ENCODE measurements around the gene SPO11. TPM values are rescaled to one million over a fixed set of nuclear protein-coding genes. Genes with fewer than 3 reads are reported as not detected.
A peak's percentile ranks its signal among the peaks of the same experiment; 100 is the strongest.

Gene SPO11
- total RNA-seq, 1 donor from 2014 or later, result not detected

DNA sequence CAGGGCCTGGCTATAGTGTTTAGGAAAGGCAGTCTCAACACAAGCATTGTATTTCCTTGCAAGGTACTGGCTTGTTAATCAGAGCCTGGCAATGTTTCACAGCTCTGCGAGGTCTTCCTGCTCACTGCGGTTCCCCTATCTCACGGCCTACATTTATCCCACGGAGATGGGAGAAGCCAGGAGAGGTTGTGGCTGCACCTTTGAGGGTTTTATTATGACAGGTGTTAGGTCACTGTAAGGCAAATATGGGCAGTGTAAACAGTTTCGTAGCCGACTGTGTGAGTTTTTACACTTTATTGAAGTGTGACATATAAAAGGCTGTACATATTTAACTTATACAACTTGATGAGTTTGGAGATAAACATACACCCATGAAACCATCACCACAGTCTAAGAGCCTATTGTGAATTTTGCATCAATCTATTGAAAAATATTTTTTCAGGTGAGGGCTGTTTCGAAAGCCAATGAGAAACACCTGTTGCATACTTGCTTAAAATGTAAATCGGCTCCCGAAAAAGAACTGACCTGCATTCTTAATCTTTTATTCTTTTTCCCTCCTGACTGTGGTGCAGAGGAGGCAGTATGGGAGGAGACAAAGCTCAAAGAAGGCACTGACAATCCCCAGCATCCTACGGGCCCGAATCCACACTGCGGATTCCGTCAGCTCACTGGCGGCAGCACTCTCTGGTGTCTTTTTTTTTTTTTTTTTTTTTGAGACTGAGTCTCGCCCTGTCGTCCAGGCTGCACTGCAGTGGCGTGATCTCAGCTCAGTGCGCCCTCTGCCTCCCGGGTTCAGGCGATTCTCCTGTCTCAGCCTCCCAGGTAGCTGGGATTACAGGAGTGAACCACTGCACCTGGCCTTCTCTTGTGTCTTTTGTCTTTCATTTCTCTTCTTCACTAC is 54.1 kb downstream of the SPO11 start:
- DNase-seq (ENCODE audit: missing footprints) (no peak), ATAC-seq (no peak)
- intact Hi-C loops (cut with DNase I), result no loop called here

DNA sequence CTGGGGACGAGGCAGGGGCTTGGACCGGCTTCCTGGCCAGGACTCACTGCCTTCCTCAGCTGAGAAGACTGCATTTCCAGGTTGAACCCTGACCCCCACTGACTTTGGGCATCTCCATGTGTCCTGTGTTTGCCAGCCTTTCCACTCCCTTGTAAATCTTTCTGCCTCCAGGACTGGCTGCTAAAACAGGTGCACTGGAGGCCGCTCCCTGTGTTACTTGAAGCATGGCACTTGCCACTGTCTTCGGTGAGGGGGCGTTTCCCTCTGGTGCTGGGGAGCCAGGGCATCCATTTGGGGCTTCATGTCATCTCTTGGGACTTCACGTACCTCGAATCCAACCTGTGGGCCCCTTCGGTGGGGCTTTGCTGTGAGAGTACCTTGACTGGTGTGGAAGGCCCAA is 54.9 kb downstream of the SPO11 start:
- intact Hi-C loops (cut with DNase I), result no loop called here
- ATAC-seq (no peak), DNase-seq (ENCODE audit: missing footprints) (peak; percentile 43)

DNA sequence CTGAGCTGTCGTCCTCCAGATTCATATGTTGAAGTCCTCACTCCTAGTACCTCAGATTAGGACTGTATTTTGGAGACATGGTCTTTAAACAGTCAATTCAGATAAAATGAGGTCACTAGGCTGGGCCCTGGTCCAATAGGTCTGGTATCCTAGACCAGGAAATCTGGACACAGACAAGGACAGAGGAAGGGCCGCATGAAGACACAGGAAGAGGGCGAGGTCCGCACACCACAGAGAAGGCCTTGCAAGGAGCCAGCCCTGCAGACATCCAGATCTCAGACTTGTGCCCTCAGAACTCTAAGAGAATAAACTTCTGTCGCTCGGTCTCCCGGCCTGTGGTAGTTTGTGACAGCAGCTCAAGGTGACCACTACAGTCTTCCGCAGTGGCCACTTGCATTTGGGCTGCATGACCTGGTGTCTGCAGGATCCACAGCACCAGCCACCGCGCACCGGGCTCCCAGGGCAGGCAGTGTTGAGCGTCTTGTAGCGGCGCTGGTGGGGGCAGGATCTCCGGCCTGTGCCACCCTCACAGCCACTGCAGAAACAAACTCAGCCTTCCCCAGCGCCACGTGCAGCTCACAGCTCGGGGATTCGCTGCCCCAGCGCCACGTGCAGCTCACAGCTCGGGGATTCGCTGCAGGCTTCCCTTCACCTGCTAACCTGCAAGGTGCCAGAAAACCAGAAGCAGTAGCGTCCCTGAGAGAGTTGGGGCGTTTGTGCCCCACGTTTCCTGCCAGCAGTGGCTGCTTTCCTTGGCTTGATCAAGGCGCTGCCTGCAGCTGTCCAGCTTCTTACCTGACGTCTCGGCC is 55.6 kb downstream of the SPO11 start:
- intact Hi-C loops (cut with DNase I), result no loop called here
- ATAC-seq, result no peak
- peak; percentile 76 for DNase-seq (ENCODE audit: missing footprints)

DNA sequence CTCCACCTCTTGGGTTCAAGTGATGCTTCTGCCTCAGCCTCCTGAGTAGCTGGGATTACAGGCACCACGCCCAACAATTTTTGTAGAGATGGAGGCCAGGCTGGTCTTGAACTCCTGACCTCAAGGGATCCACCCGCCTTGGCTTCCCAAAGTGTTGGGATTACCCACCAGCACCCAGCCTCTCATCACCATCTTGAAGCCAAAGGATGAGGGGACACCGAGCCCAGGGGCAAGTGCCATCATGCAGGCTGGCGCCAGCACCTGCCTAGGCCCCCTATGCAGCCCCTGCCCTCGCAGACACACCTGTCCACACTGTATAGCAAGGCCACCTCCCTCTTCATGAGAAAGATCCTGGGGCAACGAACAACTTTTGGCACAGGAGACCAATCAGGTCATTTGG is 56.3 kb downstream of the SPO11 start:
- no peak for ATAC-seq
- intact Hi-C loops (cut with DNase I), result no loop called here
- no peak for DNase-seq (ENCODE audit: missing footprints)

DNA sequence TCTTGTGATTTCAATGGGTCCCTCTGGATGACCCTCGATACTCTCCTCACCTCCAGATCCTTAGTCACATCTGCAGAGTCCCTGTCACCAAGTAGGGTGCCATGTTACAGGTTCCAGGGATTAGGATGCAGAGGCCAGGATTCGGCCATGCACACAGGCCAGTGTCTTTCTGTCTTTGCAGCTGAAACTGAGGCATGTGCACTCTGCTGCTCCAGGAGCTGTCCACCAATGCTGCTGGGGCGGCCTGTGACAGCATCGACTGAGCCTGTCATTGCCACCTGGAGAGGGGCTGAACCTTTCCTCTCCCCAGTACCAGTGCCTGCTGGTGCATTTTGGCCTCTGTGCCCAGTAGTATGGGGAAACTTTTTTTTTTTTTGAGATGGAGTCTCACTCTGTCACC is 57.2 kb downstream of the SPO11 start:
- DNase-seq (ENCODE audit: missing footprints) (peak; percentile 25), ATAC-seq (no peak)
- intact Hi-C loops (cut with DNase I), result no loop called here

DNA sequence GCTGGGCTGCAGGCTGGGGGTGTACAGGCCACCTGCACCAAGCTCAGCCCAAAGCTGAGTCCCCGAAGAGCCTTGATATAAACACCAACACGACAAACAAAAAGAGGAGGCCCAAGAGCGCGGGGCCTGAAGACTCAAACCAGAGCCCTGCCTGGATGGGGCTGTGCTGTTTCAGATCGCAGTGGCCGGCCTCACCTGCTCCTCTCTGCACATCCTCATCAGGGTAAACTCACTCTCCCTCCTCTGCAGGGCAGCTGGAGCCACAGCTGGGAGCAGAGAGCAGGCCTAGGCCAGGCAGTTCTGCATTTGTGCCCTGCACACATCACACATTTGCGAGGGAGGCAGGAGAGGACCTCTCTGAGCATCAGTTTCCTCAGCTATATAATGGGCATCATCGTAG is 57.9 kb downstream of the SPO11 start:
- intact Hi-C loops (cut with DNase I), result no loop called here
- ATAC-seq (no peak), DNase-seq (ENCODE audit: missing footprints) (peak; percentile 45)

DNA sequence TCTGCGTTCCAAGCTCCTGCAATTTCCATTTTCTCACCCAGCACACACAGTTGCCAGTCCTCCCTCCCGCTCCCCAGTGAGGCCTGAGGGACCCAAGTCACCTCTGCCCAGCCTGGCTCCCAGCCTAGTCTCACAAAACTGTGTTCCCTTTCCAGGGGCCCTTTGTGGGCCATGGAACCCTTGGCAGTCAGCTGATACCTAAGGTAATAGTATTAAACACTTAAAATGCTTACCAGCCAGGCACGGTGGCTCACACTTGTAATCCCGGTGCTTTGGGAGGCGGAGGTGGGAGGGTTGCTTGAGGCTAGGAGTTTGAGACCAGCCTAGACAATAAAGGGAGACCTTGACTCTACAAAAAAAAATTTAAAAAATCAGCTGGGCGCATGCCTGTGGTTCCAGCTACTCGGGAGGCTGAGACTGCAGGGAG is 58.4 kb downstream of the SPO11 start:
- no peak for DNase-seq (ENCODE audit: missing footprints)
- intact Hi-C loops (cut with DNase I), result no loop called here
- no peak for ATAC-seq

DNA sequence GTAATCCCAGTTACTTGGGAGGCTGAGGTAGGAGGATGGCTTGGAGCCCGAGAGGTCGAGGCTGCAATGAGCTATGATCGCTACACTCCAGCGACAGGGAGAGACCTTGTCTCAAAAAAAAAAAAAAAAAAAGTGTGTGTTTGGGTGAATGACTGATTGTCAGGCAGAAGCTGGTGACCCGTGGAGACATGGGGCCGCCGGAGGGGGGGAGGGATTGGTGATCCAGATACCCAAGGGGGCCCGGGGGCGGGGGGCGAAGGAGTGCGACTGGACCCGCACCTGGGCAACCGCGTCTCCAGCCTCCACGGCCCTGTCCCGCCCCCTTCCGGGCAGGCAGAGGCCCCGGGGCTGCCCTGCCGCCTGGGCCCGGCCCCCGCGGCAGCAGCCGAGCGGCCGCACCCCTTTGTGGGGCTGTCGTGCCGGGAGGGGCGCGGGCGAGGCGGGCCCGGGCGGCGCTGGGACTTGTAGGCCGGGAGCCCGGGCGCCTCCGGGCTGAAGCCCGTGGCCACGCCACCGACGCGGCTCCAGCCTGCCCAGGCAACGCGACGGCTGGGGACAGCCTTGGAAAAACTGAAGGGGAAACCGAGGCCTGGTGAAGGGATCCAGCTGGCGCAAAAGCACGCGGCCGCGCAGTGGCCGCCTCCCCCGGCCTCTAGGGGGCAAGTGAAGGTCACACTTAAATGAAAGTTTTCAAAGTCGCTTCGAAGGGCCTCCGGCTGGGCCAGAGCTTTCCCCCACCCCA is 59.5 kb downstream of the SPO11 start:
- ATAC-seq, result peak; percentile 87
- intact Hi-C loops (cut with DNase I), result no loop called here
- peak; percentile 92 for DNase-seq (ENCODE audit: missing footprints)

DNA sequence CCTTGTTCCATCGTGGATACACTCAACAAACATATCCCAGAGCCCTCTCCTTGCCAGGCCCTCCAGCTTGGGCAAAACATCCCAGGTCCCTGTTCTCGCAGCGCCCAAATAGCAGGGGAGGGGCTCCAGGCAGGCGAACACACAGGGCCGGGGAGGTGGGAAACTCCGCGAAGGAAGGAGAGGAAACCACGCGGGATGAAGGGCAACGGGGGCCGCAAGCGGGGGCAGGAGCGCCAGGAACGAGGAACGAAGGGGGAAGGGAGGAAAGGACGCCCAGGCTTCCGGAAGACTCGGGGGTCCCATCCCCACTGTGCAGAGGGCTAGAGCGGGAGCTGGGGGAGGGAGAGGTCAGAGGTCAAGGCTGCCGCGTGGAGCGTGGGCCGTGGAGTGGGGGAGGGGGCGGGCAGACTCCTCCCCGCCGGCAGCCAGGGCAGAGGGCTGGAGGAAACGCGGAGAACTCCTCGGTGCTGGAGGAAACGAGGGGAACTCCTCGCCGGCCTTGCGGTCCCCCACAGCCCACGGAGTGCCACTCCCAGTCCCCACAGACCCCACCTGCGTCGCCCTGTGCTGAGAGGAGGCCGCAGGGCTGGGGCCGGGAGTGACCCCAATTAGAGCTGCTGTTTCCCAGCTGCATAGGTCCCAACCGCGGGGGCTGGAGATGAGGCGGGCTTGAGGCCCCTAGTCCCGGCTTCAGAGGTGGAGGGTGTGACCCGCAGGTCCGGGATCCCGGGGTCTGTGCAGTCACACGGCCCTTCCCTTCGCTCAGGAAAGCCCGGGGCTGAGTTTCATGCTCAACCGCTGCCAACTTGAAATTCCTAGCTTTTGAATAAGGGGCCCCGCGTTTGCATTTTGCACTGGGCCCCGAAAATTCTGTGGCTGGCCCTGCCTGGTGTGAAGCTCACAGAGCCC is 60.3 kb downstream of the SPO11 start:
- intact Hi-C loops (cut with DNase I), result no loop called here
- ATAC-seq (no peak), DNase-seq (ENCODE audit: missing footprints) (peak; percentile 69)

DNA sequence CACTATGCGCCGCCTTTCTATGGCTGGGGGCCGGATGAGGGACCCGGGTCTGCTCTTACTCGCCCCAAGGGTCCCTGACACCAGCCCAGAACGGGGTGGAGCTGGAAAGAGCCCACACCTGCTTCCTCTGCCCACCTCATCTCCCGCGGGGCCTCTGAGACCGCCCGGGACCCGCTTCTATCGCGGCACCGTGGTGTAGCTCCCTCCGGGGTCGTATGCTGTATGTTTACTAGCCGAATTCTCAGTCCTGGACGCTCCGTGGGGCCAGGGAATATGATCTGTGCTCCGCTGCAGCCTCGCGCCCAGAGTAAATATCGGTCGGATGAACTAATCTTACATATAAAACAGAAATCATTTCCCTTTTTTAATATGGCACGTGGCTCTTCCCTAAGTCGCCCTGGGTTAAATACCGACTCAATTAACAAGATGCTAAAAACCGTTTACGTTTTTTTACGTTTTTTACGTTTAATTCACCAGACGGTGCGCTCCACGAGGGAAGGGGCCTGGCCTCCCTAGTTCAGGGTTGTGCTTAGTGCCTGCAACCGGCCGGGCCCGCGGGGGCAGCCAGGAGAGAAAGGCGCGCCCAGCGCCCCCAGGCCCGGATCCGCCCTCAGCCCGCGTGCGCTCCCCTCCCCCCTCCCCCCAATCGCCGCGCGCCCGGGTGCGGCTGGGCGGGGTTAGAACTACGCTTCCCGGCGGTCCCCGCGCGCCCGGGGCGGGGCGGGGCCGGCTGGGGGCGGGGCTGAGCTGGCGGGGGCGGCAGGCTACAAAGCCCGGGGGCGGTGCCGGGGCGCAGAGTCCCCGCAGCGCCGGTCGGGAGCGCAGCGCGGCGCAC is 61.2 kb downstream of the SPO11 start, which contains the start of gene RBM38:
RBM38 (plus strand) TSS at position 793 of the 835 bp plus-strand sequence. CDS start 186 bp downstream, outside the sequence.
- DNase-seq (ENCODE audit: missing footprints) (peak; percentile 86), ATAC-seq (peak; percentile 72)
- intact Hi-C loops (cut with DNase I), result no loop called here

DNA sequence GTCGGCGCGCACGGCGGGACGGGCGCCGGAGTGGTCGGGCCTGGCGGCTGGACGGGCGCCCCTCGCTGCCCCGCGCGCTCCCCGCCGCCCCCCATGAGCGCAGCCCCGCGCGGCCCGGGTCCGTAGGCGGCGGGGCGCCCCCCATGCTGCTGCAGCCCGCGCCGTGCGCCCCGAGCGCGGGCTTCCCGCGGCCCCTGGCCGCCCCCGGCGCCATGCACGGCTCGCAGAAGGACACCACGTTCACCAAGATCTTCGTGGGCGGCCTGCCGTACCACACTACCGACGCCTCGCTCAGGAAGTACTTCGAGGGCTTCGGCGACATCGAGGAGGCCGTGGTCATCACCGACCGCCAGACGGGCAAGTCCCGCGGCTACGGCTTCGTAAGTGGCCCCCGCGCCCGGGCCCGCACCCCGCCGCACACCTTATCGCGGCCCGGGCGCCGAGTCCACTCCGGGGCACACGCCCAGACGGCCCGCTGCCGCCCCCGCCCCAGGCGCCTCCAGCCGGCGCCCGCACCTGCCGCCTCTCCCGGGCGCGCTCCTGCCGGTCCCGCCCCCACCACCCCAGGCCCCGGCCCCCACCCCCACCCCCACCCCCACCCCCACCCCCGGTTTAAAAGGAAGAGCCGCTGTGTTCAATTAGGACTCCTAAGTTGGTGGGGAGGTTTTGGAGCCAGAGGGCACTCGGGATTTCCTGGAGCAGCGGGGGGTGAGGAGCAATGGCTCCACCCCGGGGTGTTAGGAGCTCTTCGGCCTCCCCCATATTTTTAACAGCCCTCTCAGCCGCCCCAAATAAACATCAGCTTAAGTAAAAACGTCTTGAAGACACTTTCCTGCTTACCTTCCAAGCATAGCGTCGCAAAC is 62.1 kb downstream of the SPO11 start:
- DNase-seq (ENCODE audit: missing footprints) (peak; percentile 78), ATAC-seq (no peak)
- intact Hi-C loops (cut with DNase I), result no loop called here

DNA sequence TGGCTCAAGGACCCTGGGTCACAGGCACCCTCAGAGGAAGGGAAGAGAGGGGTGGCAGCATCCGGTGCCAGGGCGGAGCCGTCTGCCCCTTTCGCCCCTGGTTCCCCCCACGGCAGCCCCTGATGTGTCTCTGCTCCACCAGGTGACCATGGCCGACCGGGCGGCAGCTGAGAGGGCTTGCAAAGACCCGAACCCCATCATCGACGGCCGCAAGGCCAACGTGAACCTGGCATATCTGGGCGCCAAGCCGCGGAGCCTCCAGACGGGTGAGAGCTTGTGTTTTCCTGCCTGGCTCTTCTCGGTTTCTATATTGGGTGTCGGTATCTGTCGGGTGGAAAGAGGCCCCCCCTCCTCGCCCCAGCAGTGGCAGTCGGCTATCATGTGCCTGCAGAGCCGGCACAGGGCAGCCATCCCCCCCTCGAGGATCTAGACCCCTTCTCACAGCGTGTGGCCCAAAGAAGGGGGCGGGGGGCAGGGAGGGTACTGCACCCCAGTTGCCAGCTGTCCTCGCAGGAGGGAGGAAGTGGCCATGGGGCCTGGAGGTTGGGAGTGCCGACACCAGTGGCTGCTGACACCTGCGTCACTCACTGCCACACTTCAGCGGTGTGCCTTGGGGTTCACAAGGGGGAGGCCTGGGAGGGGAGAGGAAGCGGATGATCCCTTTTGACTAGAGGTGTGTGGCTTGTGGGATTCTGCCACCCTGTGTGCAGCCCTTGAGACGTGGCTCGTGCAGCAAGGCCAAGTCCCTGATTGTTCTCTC is 63.1 kb downstream of the SPO11 start:
- intact Hi-C loops (cut with DNase I), result no loop called here
- ATAC-seq, result peak; percentile 34
- DNase-seq (ENCODE audit: missing footprints), result peak; percentile 83

All from Right ventricle myocardium inferior (tissue), 1 donor.